Endometrium (tissue), 2 donors: ENCODE results near the gene C21orf91.

Experiments used
- FAIRE-seq: peaks from 2 replicates; lab custom pipeline; 2012; peaks lifted over from hg19 to GRCh38; lab: Jason Lieb, UNC
- donor health status: control.
- donor health status: control.

The C21orf91 gene

GRCh38 chr21:17819114-17819876 lies at the start of gene C21orf91:
Gene C21orf91, minus strand, starts transcription at chr21:17819356. Its CDS starts 1,038 bp downstream, at chr21:17818318.
- no peak for FAIRE-seq

GRCh38 chr21:17866590-17866989 lies 47.4 kb upstream of the C21orf91 start:
- FAIRE-seq = no peak

- no peak for FAIRE-seq
These were observed 40.5 kb upstream of the C21orf91 start for GRCh38 chr21:17859661-17860060.

GRCh38 chr21:17858747-17859146 lies 39.6 kb upstream of the C21orf91 start:
- no peak for FAIRE-seq

- no peak for FAIRE-seq
These were observed 35.6 kb upstream of the C21orf91 start for GRCh38 chr21:17854745-17855144.

- no peak for FAIRE-seq
These were observed 34.5 kb upstream of the C21orf91 start for GRCh38 chr21:17853393-17854275.

- no peak for FAIRE-seq
These were observed 29.1 kb upstream of the C21orf91 start for GRCh38 chr21:17848228-17848627.

GRCh38 chr21:17841103-17841502 lies 21.9 kb upstream of the C21orf91 start:
- no peak for FAIRE-seq

GRCh38 chr21:17834639-17835354 lies 15.6 kb upstream of the C21orf91 start:
- no peak for FAIRE-seq

GRCh38 chr21:17829472-17829871 lies 10.3 kb upstream of the C21orf91 start:
- FAIRE-seq = no peak

GRCh38 chr21:17828223-17828622 lies 9.1 kb upstream of the C21orf91 start:
- FAIRE-seq = no peak

GRCh38 chr21:17823846-17824245 lies 4.7 kb upstream of the C21orf91 start:
- FAIRE-seq = no peak

GRCh38 chr21:17821121-17821520 lies 2.0 kb upstream of the C21orf91 start:
- FAIRE-seq = no peak

- FAIRE-seq = peak; percentile 90
These were observed 697 bp upstream of the C21orf91 start for GRCh38 chr21:17819877-17820229.

- no peak for FAIRE-seq
These were observed 706 bp downstream of the C21orf91 start for GRCh38 chr21:17818186-17819113.

GRCh38 chr21:17813353-17813752 lies 5.8 kb downstream of the C21orf91 start:
- no peak for FAIRE-seq

GRCh38 chr21:17805966-17806365 lies 13.2 kb downstream of the C21orf91 start:
- FAIRE-seq = no peak

GRCh38 chr21:17803536-17803935 lies 15.6 kb downstream of the C21orf91 start:
- no peak for FAIRE-seq

GRCh38 chr21:17802572-17802971 lies 16.6 kb downstream of the C21orf91 start:
- no peak for FAIRE-seq

- FAIRE-seq = no peak
These were observed 19.6 kb downstream of the C21orf91 start for GRCh38 chr21:17799414-17800164.

- no peak for FAIRE-seq
These were observed 20.4 kb downstream of the C21orf91 start for GRCh38 chr21:17798796-17799195.
